H1 (cell line): ENCODE data around the gene ENPP3. TPM values are rescaled to one million over a fixed set of nuclear protein-coding genes. Genes with fewer than 3 reads are reported as not detected.

Source experiments
- CTCF ChIA-PET: fragments of 300-600 bp; sonication (Branson Sonifier 250); formaldehyde crosslinking; loops from one replicate; lab custom pipeline; 2021; ENCODE audit not compliant: partially characterized antibody; lab: Charles Lee
- POLR2A ChIA-PET: fragments of 300-600 bp; sonication (Branson Sonifier 250); formaldehyde crosslinking; loops from one replicate; lab custom pipeline; 2021; ENCODE audit warnings: inconsistent platforms; ENCODE audit not compliant: partially characterized antibody; lab: Charles Lee
- DNase-seq, 2 experiments: peaks; one replicate each; pipeline versions ENCODE4 v3.0.0 to v3.0.0-alpha.2; 2010 to 2022; ENCODE audit warnings: low spot score in 2 of 2, low read depth in 1 of 2, mixed read lengths in 1 of 2
- FAIRE-seq: peaks from 2 replicates; lab custom pipeline; 2011; peaks lifted over from hg19 to GRCh38; lab: Jason Lieb, UNC
- H2AFZ ChIP-seq: 2 replicates; pipeline ENCODE4 v1.8.1; 2012; ENCODE audit warnings: low read length, inconsistent platforms
- H2AK5ac ChIP-seq: 2 replicates; pipeline ENCODE4 v1.6.1; 2013; ENCODE audit warnings: low read depth, low read length
- H2BK120ac ChIP-seq: replicated peaks from 2 replicates; pipeline ENCODE3; 2013; ENCODE audit warnings: low read depth, low read length, inconsistent platforms
- H2BK12ac ChIP-seq: 2 replicates; pipeline ENCODE4 v1.6.1; 2013; ENCODE audit warnings: low read depth, low read length
- H2BK15ac ChIP-seq: 2 replicates; pipeline ENCODE4 v1.6.1; 2013; ENCODE audit warnings: low read length
- H2BK20ac ChIP-seq: 2 replicates; pipeline ENCODE4 v1.6.1; 2013; ENCODE audit warnings: low read length
- H2BK5ac ChIP-seq: 2 replicates; pipeline ENCODE4 v1.6.1; 2013; ENCODE audit warnings: low read depth, low read length
- H3K14ac ChIP-seq: 2 replicates; pipeline ENCODE4 v1.6.1; 2013; ENCODE audit warnings: inconsistent platforms; ENCODE audit not compliant: insufficient read length
- H3K18ac ChIP-seq: 2 replicates; pipeline ENCODE4 v1.6.1; 2013; ENCODE audit warnings: low read length; ENCODE audit errors: extremely low read depth
- H3K23ac ChIP-seq: 2 replicates; pipeline ENCODE4 v1.6.1; 2013; ENCODE audit warnings: inconsistent platforms; ENCODE audit not compliant: insufficient read length
- H3K23me2 ChIP-seq: 2 replicates; pipeline ENCODE4 v1.6.1; 2013; ENCODE audit warnings: low read depth, low read length
- H3K27ac ChIP-seq: 2 replicates; pipeline ENCODE4 v1.6.1; 2011; ENCODE audit warnings: low read depth, low read length, inconsistent platforms
- H3K27me3 ChIP-seq, 4 experiments: replicated peaks in 1 of 4; 1 replicate in 1 of 4; 2 replicates in 3 of 4; pipeline versions ENCODE4 v1.6.1 to v1.8.1; 2011 to 2013; ENCODE audit warnings: low read length in 3 of 4, mild to moderate bottlenecking in 3 of 4, inconsistent platforms in 2 of 4, mixed read lengths in 2 of 4, moderate library complexity in 1 of 4; ENCODE audit not compliant: control insufficient read depth in 3 of 4, insufficient read depth in 3 of 4; ENCODE audit errors: extremely low read depth in 1 of 4
- H3K36me3 ChIP-seq, 4 experiments: 2 replicates each; pipeline versions ENCODE4 v1.6.1 to v1.8.1; 2011 to 2013; ENCODE audit warnings: mild to moderate bottlenecking in 4 of 4, low read length in 3 of 4, moderate library complexity in 2 of 4, control low read depth in 1 of 4, inconsistent platforms in 1 of 4; ENCODE audit not compliant: insufficient read depth in 4 of 4, control insufficient read depth in 2 of 4
- H3K4ac ChIP-seq: replicated peaks from 2 replicates; pipeline ENCODE3; 2013; ENCODE audit warnings: low read length, low read depth, mixed read lengths, inconsistent platforms; ENCODE audit not compliant: insufficient read length
- H3K4me1 ChIP-seq, 4 experiments: replicated peaks in 1 of 4; 1 replicate in 1 of 4; 2 replicates in 3 of 4; pipeline versions ENCODE4 v1.6.1 to v1.8.1; 2011 to 2013; ENCODE audit warnings: low read length in 3 of 4, inconsistent platforms in 2 of 4, mixed read lengths in 1 of 4; ENCODE audit not compliant: insufficient read depth in 4 of 4, control insufficient read depth in 3 of 4
- H3K4me2 ChIP-seq, 2 experiments: 2 replicates each; pipeline versions ENCODE4 v1.6.1 to v1.8.1; 2011 to 2013; ENCODE audit warnings: low read depth in 2 of 2, low read length in 2 of 2, control low read depth in 1 of 2, inconsistent platforms in 1 of 2, mild to moderate bottlenecking in 1 of 2; ENCODE audit not compliant: insufficient read depth in 1 of 2
- H3K4me3 ChIP-seq, 4 experiments: fragments of 200-600, 300-600 bp in 1 of 4; sonication (generic), shearing (Covaris generic), sonication (Bioruptor Twin) in 1 of 4; 2 replicates each; pipeline versions ENCODE4 v1.5.1 to v1.8.1; 2011 to 2016; ENCODE audit warnings: low read length in 4 of 4, low read depth in 3 of 4, control low read depth in 2 of 4, inconsistent platforms in 2 of 4, mild to moderate bottlenecking in 2 of 4, mixed read lengths in 1 of 4, moderate library complexity in 1 of 4; ENCODE audit not compliant: insufficient read depth in 2 of 4; ENCODE audit errors: extremely low read depth in 1 of 4
- H3K56ac ChIP-seq: replicated peaks from 2 replicates; pipeline ENCODE3; 2013; ENCODE audit warnings: low read depth, mild to moderate bottlenecking, mixed read lengths, low read length, inconsistent platforms; ENCODE audit not compliant: insufficient read length
- H3K79me1 ChIP-seq: 2 replicates; pipeline ENCODE4 v1.6.1; 2013; ENCODE audit warnings: low read depth, low read length, control low read depth
- H3K79me2 ChIP-seq, 2 experiments: 2 replicates each; pipeline versions ENCODE4 v1.6.1 to v1.8.1; 2012 to 2013; ENCODE audit warnings: low read length in 2 of 2, mild to moderate bottlenecking in 2 of 2, inconsistent platforms in 1 of 2; ENCODE audit not compliant: insufficient read depth in 2 of 2, control insufficient read depth in 1 of 2
- H3K9ac ChIP-seq, 4 experiments: replicated peaks in 1 of 4; 1 replicate in 1 of 4; 2 replicates in 3 of 4; pipeline versions ENCODE4 v1.6.1 to v1.8.1; 2011 to 2013; ENCODE audit warnings: low read depth in 3 of 4, low read length in 3 of 4, control low read depth in 2 of 4, mild to moderate bottlenecking in 2 of 4, moderate library complexity in 2 of 4, inconsistent platforms in 1 of 4; ENCODE audit errors: extremely low read depth in 1 of 4
- H3K9me3 ChIP-seq, 2 experiments: 2 replicates each; pipeline versions ENCODE4 v1.6.1 to v1.8.1; 2012 to 2013; ENCODE audit warnings: mild to moderate bottlenecking in 2 of 2, moderate library complexity in 2 of 2, control low read depth in 1 of 2, inconsistent platforms in 1 of 2, low read depth in 1 of 2, low read length in 1 of 2, mixed read lengths in 1 of 2; ENCODE audit not compliant: insufficient read depth in 2 of 2
- H4K20me1 ChIP-seq, 2 experiments: replicated peaks in 1 of 2; 2 replicates each; pipeline versions ENCODE3 to v1.8.1; 2011 to 2013; ENCODE audit warnings: inconsistent platforms in 2 of 2, low read length in 2 of 2, mild to moderate bottlenecking in 1 of 2; ENCODE audit not compliant: insufficient read depth in 2 of 2, control insufficient read depth in 1 of 2
- H4K5ac ChIP-seq: 2 replicates; pipeline ENCODE4 v1.6.1; 2013; ENCODE audit warnings: low read length, low read depth, mixed read lengths, inconsistent platforms; ENCODE audit not compliant: insufficient read length
- H4K8ac ChIP-seq: 2 replicates; pipeline ENCODE4 v1.8.0; 2013; ENCODE audit warnings: mild to moderate bottlenecking, moderate library complexity, low read length, inconsistent platforms; ENCODE audit not compliant: insufficient read depth; ENCODE audit errors: extremely low read depth
- H4K91ac ChIP-seq: replicated peaks from 2 replicates; pipeline ENCODE3; 2013; ENCODE audit warnings: low read length, mixed read lengths, inconsistent platforms; ENCODE audit not compliant: insufficient read length
- CHD1 ChIP-seq: IDR thresholded peaks from 2 replicates; pipeline ENCODE4 v1.6.1; 2012; ENCODE audit warnings: low read depth, low read length, improper control_type of control experiment
- GTF2F1 ChIP-seq: IDR thresholded peaks from 2 replicates; pipeline ENCODE4 v1.6.1; 2012; ENCODE audit warnings: low read depth, low read length, improper control_type of control experiment, borderline replicate concordance
- JUND ChIP-seq: IDR thresholded peaks from 2 replicates; pipeline ENCODE4 v1.6.1; 2011; ENCODE audit warnings: mild to moderate bottlenecking, improper control_type of control experiment, low read length
- KDM1A ChIP-seq: fragments of 200-600, 300-600 bp; sonication (generic); IDR thresholded peaks from 2 replicates; pipeline ENCODE4 v1.7.1; 2016; ENCODE audit warnings: mild to moderate bottlenecking, low read length, borderline replicate concordance
- POLR2AphosphoS5 ChIP-seq: IDR thresholded peaks from 2 replicates; pipeline ENCODE4 v1.6.1; 2011; ENCODE audit warnings: low read depth, low read length
- RXRA ChIP-seq: IDR thresholded peaks from 2 replicates; pipeline ENCODE4 v1.6.1; 2011; ENCODE audit warnings: low read depth, mild to moderate bottlenecking, low read length, moderate library complexity; ENCODE audit not compliant: insufficient read depth
- SP2 ChIP-seq: IDR thresholded peaks from 2 replicates; pipeline ENCODE4 v1.6.1; 2012; ENCODE audit warnings: mild to moderate bottlenecking, low read length, inconsistent platforms
- SP4 ChIP-seq: IDR thresholded peaks from 2 replicates; pipeline ENCODE4 v1.6.1; 2012; ENCODE audit warnings: low read length, inconsistent platforms
- TBP ChIP-seq: IDR thresholded peaks from 2 replicates; pipeline ENCODE4 v1.6.1; 2011; ENCODE audit warnings: low read depth, low read length, improper control_type of control experiment
- TEAD4 ChIP-seq: IDR thresholded peaks from 2 replicates; pipeline ENCODE4 v1.6.1; 2012; ENCODE audit warnings: low read depth, low read length, inconsistent platforms, mixed read lengths
- WGBS, 2 experiments: shearing (Covaris generic) in 1 of 2; methylation state at CpG; one replicate each; pipeline versions ENCODE4 v1.1.6 to v1.1.7; 2013 to 2015; ENCODE audit warnings: low lambda C conversion rate in 2 of 2, mixed read lengths in 2 of 2, inconsistent platforms in 1 of 2, low coverage in 1 of 2, missing lambda C conversion rate in 1 of 2; ENCODE audit not compliant: insufficient replicate concordance in 2 of 2, insufficient coverage in 1 of 2, insufficient read length in 1 of 2; ENCODE audit errors: extremely low coverage in 1 of 2, missing lambda C conversion rate in 1 of 2; 5-methylcytosine and 5-hydroxymethylcytosine counted together
- polyA plus RNA-seq, 7 experiments: library from polyadenylated mRNA; depleted of rRNA in 3 of 7; stranded (reverse) in 5 of 7; unstranded in 2 of 7; fragments of >200 nt in 5 of 7; fragments of 200-250 nt in 2 of 7; gene quantifications; 1 replicate in 5 of 7; 2 replicates in 1 of 7; 4 replicates in 1 of 7; pipeline versions ENCODE4 v1.2.1 to v1.2.3, GENCODE V29; 2011 to 2013; ENCODE audit warnings: missing spikeins in 2 of 7, mixed read lengths in 2 of 7
- total RNA-seq: library from RNA; stranded (reverse); fragmentation: NEBNext Ultra II Directional; extraction: Animal tissue kit (Norgen Biotek cat#: 25700); gene quantifications from 2 replicates; pipeline ENCODE4 v1.2.1, GENCODE V29; 2021
- TF ChIP-seq, protein P1 (sequence below), 3 experiments: IDR thresholded peaks; 1 replicate in 2 of 3; 2 replicates in 1 of 3; pipeline versions ENCODE4 v1.5.1 to v1.6.1; 2011; ENCODE audit warnings: low read length in 3 of 3, mild to moderate bottlenecking in 3 of 3, inconsistent platforms in 2 of 3, low read depth in 1 of 3, moderate library complexity in 1 of 3; ENCODE audit not compliant: insufficient read depth in 1 of 3; ENCODE audit errors: control extremely low read depth in 1 of 3
- TF ChIP-seq, protein P2 (sequence below): IDR thresholded peaks from 2 replicates; pipeline ENCODE4 v1.6.1; 2012; ENCODE audit warnings: inconsistent platforms

Gene ENPP3
- total and polyA plus RNA-seq, 2 of the 8 experiments (the other 6 are each of a cell fraction or from before 2014, with no cell fraction given): 0.11 TPM; not detected in 1

DNA sequence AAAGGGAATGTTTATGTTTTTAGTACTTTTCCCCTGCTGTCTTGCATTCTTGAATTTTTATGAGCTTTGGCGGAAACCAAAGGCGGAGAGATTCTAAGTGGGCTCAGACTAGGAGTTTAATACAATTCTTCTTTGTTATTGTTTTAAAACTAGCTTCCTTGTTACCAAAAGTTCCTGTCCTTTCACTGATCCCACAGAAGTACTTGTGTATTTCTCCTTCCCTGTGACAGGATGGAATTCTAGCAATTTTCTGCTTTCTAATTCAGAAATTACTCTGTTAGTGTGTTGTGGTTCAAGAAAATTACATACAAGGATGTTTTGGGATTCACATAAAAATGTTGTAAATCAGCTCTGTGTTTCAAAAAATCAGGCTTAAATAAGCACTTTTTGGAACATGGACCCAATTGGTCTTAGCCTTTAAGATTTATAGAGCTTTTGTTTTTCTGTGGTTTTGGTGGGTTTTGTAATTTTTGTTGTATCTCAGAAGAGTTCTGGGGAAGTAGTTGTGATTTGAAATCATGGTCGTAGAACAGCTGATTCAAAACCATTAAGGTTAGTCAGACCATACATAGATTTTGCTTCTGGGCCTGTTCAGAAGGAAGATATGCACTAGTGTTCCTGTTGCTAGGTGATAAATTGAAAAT is 91.3 kb downstream of the ENPP3 start:
- Histone ChIP-seq H3K9me3 (peaks cover 0 to 10% of the 10 kb centered on the region in 2 experiments; a peak in 1 of 4 replicates), H3K27me3 (no peaks in the 10 kb centered on the region), H3K4me1 (no peaks in the 10 kb centered on the region), H3K4me2 (no peak overlapping the region), H3K56ac (no peak overlapping the region), H3K18ac (no peak overlapping the region), H3K79me1 (no peaks in the 10 kb centered on the region), H3K4me3 (no peak overlapping the region), H3K9ac (no peak overlapping the region), H2AFZ (no peak overlapping the region), H3K23ac (no peak overlapping the region), H3K36me3 (no peaks in the 10 kb centered on the region), H3K79me2 (no peaks in the 10 kb centered on the region), H3K14ac (no peak overlapping the region), H2AK5ac (no peak overlapping the region), H2BK20ac (no peak overlapping the region), H2BK15ac (no peak overlapping the region), H4K20me1 (no peaks in the 10 kb centered on the region), H4K5ac (no peak overlapping the region), H2BK5ac (no peak overlapping the region), H3K23me2 (no peaks in the 10 kb centered on the region), H2BK12ac (no peak overlapping the region), H4K8ac (no peak overlapping the region), H4K91ac (no peak overlapping the region), H3K27ac (no peak overlapping the region), H3K4ac (no peak overlapping the region), H2BK120ac (no peak overlapping the region)
- ChIA-PET POLR2A (no interaction called here), CTCF (interaction anchor here (1.0 to 1.5 kb wide), 3 partner anchors 11 to 186 kb away, joined by 3 to 4 read pairs (median 3); no protein-coding TSS in a partner anchor)
- DNase-seq: no peak
- no peak for FAIRE-seq
- 87% methylated on average over 3 of the region's 3 CpGs; no CpG with 5 or more reads in 1 of the 2 experiments for WGBS, 2 experiments
- TF ChIP-seq JUND (no peak), POLR2AphosphoS5 (no peak), KDM1A (no peak), TEAD4 (no peak), CHD1 (no peak), RXRA (no peak), GTF2F1 (no peak), SP4 (no peak), TBP (no peak), SP2 (no peak)
- TF ChIP-seq, protein P1, sequence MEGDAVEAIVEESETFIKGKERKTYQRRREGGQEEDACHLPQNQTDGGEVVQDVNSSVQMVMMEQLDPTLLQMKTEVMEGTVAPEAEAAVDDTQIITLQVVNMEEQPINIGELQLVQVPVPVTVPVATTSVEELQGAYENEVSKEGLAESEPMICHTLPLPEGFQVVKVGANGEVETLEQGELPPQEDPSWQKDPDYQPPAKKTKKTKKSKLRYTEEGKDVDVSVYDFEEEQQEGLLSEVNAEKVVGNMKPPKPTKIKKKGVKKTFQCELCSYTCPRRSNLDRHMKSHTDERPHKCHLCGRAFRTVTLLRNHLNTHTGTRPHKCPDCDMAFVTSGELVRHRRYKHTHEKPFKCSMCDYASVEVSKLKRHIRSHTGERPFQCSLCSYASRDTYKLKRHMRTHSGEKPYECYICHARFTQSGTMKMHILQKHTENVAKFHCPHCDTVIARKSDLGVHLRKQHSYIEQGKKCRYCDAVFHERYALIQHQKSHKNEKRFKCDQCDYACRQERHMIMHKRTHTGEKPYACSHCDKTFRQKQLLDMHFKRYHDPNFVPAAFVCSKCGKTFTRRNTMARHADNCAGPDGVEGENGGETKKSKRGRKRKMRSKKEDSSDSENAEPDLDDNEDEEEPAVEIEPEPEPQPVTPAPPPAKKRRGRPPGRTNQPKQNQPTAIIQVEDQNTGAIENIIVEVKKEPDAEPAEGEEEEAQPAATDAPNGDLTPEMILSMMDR (IDR thresholded peaks at IDR 0.05; ENCODE audit: control extremely low read depth in 1 of 3, insufficient read depth in 1 of 3, low read depth in 1 of 3, low read length in 3 of 3): no peak
- TF ChIP-seq, protein P2, sequence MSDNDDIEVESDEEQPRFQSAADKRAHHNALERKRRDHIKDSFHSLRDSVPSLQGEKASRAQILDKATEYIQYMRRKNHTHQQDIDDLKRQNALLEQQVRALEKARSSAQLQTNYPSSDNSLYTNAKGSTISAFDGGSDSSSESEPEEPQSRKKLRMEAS: no peak
